ENCODE data around the gene ZIC4.

ZIC4 gene

DNA sequence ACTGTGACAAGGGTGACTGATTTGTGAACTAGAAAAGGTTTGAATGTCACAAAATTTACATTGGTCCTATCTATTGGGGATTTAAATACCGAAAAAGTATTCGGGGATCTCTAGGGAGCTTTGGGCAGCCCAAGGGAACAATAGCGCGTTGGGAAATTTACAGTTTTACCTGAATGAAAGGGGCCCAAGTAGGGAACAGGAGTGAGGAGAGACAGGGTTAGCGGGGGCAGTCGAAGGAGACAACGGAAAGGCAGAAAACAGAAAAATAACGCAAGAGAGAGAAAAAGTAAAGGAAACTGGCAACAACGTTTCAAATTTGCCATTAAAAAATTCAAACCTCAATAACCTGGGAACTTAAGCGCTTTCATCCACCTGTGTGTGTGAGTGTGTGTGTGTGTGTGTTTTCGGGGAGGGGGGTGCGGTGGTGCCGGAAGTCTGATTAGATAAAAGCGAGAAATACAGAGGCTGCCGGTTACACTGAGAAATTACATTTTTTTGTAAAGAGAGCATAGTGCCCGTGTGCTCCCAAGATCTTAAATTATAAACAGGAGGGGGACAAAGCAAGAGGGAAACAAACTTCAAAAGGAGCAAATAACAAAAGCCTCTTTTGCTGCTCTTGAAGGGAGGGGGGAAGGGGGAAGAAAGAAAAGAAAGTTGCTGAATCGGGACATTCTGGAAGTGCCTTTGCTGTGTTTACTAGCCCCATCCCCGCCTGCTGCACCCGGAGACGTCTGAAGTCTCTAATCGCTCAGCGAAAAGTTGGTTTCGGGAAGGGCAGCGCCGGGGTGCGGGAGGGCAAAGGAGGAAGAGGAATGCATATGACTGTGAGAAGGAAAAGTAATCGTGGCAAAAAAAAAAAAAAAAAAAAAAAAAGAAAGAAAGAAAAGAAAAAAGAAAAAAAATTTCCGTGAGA is 2.1 kb upstream of the ZIC4 start:
- H3K4me3 ChIP-seq (ENCODE audit: low read length): no peak overlapping the region
- no peak overlapping the region for H3K9ac ChIP-seq (ENCODE audit: low read length)
- H3K27me3 ChIP-seq (ENCODE audit: control insufficient read depth, insufficient read depth, low read length): peaks cover 98% of the 10 kb centered on the region
- peaks cover 21% of the 10 kb centered on the region for H3K4me1 ChIP-seq (ENCODE audit: control insufficient read depth, insufficient read depth, low read length)
- peaks cover 6% of the 10 kb centered on the region for H3K9me3 ChIP-seq (ENCODE audit: control insufficient read depth, low read length)
- no peaks in the 10 kb centered on the region for H3K36me3 ChIP-seq (ENCODE audit: control insufficient read depth, insufficient read depth, low read length)

DNA sequence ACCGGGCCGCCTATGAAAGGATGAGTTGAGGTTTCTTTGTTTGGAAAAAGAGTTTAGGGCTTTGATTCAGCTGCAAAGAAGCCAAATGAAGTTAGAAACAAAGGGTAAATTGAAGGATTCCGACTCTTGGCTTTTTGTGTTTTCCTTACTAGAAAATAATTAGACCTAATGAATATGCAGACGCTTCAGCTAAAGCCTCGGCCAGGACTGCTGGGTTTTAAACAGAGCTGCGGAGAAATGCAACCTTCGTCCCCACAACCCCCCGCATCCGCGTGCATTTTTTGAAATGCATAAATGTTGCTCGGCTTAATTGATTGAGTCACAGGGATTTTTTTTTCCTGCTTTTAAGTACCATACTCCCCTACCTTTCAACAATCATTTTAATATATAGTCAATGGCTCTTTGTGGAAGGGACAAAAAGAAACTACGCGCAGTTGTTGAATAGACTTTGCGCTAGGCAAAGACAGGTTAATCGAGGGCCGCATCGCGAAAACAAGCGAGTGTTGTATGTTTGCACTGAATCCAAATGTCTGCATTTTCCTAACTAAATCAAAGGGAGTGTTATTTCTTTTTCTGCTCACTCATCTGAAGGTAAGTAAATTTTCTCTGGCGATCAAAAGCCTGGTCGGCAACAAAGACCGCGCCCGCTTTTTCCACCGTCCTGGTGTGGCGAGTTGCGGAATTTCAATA is 1.3 kb upstream of the ZIC4 start:
- Histone ChIP-seq H3K9ac (ENCODE audit: low read length) (no peak overlapping the region), H3K4me3 (ENCODE audit: low read length) (no peak overlapping the region), H3K36me3 (ENCODE audit: control insufficient read depth, insufficient read depth, low read length) (no peaks in the 10 kb centered on the region), H3K27me3 (ENCODE audit: control insufficient read depth, insufficient read depth, low read length) (peaks cover 93% of the 10 kb centered on the region), H3K9me3 (ENCODE audit: control insufficient read depth, low read length) (peaks cover 4% of the 10 kb centered on the region), H3K4me1 (ENCODE audit: control insufficient read depth, insufficient read depth, low read length) (peaks cover 13% of the 10 kb centered on the region)

GRCh38 chr3:147407114-147407497 is 763 bp upstream of the ZIC4 start:
- Histone ChIP-seq H3K36me3 (ENCODE audit: control insufficient read depth, insufficient read depth, low read length) (no peaks in the 10 kb centered on the region), H3K9ac (ENCODE audit: low read length) (no peak overlapping the region), H3K4me3 (ENCODE audit: low read length) (no peak overlapping the region), H3K4me1 (ENCODE audit: control insufficient read depth, insufficient read depth, low read length) (peaks cover 12% of the 10 kb centered on the region), H3K9me3 (ENCODE audit: control insufficient read depth, low read length) (no peaks in the 10 kb centered on the region), H3K27me3 (ENCODE audit: control insufficient read depth, insufficient read depth, low read length) (peaks cover 93% of the 10 kb centered on the region)

GRCh38 chr3:147405231-147406027 is 914 bp downstream of the ZIC4 start:
- Histone ChIP-seq H3K4me3 (ENCODE audit: low read length) (no peak overlapping the region), H3K4me1 (ENCODE audit: control insufficient read depth, insufficient read depth, low read length) (peaks cover 4% of the 10 kb centered on the region), H3K27me3 (ENCODE audit: control insufficient read depth, insufficient read depth, low read length) (peaks cover 93% of the 10 kb centered on the region), H3K36me3 (ENCODE audit: control insufficient read depth, insufficient read depth, low read length) (no peaks in the 10 kb centered on the region), H3K9ac (ENCODE audit: low read length) (no peak overlapping the region), H3K9me3 (ENCODE audit: control insufficient read depth, low read length) (no peaks in the 10 kb centered on the region)

GRCh38 chr3:147404800-147405230 is 1.5 kb downstream of the ZIC4 start:
- peaks cover 89% of the 10 kb centered on the region for H3K27me3 ChIP-seq (ENCODE audit: control insufficient read depth, insufficient read depth, low read length)
- no peaks in the 10 kb centered on the region for H3K9me3 ChIP-seq (ENCODE audit: control insufficient read depth, low read length)
- H3K4me3 ChIP-seq (ENCODE audit: low read length): no peak overlapping the region
- no peak overlapping the region for H3K9ac ChIP-seq (ENCODE audit: low read length)
- H3K4me1 ChIP-seq (ENCODE audit: control insufficient read depth, insufficient read depth, low read length): no peaks in the 10 kb centered on the region
- H3K36me3 ChIP-seq (ENCODE audit: control insufficient read depth, insufficient read depth, low read length): no peaks in the 10 kb centered on the region

DNA sequence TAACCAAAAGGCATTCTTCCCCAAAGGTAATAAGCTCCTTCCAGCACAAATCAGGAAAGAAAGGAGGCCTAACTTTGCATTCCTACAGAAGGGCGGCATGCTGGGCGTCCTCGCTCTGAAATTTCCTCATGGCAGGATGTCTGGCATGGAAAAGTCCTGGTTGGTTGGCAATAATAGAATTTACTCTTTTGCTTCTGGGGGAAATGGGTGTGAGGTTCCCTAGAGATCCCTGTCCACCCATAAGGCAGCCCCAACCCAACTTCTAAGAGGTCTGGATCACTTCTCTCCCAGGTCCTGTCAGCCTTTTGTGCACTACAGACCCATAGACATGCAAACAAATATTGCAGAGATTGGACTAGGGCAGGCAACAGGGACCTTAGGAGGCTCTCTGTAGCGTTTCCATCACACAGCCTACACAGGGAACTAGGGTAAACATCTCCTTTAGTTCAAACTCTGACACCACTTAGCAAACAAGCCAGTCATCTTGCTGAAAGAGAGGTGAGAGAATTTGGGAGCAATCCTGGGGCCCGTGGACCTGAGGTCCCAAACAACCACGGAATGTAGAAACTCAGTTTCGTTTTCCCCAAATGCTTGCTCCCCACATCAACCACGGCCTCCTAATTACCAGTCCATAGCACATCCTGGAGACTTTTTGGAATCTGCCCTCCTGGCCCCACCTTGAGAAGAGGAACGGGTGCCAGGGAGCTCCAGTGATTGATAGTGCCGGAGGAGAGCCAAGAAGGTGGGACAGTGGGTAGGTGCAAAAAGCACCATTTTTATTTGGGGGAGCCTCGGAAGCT is 2.1 kb downstream of the ZIC4 start:
- no peaks in the 10 kb centered on the region for H3K4me1 ChIP-seq (ENCODE audit: control insufficient read depth, insufficient read depth, low read length)
- H3K4me3 ChIP-seq (ENCODE audit: low read length): no peak overlapping the region
- H3K9me3 ChIP-seq (ENCODE audit: control insufficient read depth, low read length): no peaks in the 10 kb centered on the region
- H3K36me3 ChIP-seq (ENCODE audit: control insufficient read depth, insufficient read depth, low read length): no peaks in the 10 kb centered on the region
- H3K27me3 ChIP-seq (ENCODE audit: control insufficient read depth, insufficient read depth, low read length): peaks cover 83% of the 10 kb centered on the region
- H3K9ac ChIP-seq (ENCODE audit: low read length): no peak overlapping the region

- Histone ChIP-seq H3K27me3 (ENCODE audit: control insufficient read depth, insufficient read depth, low read length) (peaks cover 83% of the 10 kb centered on the region), H3K4me3 (ENCODE audit: low read length) (no peak overlapping the region), H3K36me3 (ENCODE audit: control insufficient read depth, insufficient read depth, low read length) (no peaks in the 10 kb centered on the region), H3K9me3 (ENCODE audit: control insufficient read depth, low read length) (no peaks in the 10 kb centered on the region), H3K4me1 (ENCODE audit: control insufficient read depth, insufficient read depth, low read length) (no peaks in the 10 kb centered on the region), H3K9ac (ENCODE audit: low read length) (no peak overlapping the region)
Observed at GRCh38 chr3:147403511-147403910, 2.8 kb downstream of the ZIC4 start.

GRCh38 chr3:147402159-147402558 is 4.2 kb downstream of the ZIC4 start:
- Histone ChIP-seq H3K9ac (ENCODE audit: low read length) (no peak overlapping the region), H3K36me3 (ENCODE audit: control insufficient read depth, insufficient read depth, low read length) (no peaks in the 10 kb centered on the region), H3K27me3 (ENCODE audit: control insufficient read depth, insufficient read depth, low read length) (peaks cover 83% of the 10 kb centered on the region), H3K9me3 (ENCODE audit: control insufficient read depth, low read length) (no peaks in the 10 kb centered on the region), H3K4me1 (ENCODE audit: control insufficient read depth, insufficient read depth, low read length) (no peaks in the 10 kb centered on the region), H3K4me3 (ENCODE audit: low read length) (no peak overlapping the region)

GRCh38 chr3:147401421-147401820 is 4.9 kb downstream of the ZIC4 start:
- Histone ChIP-seq H3K9ac (ENCODE audit: low read length) (no peak overlapping the region), H3K36me3 (ENCODE audit: control insufficient read depth, insufficient read depth, low read length) (no peaks in the 10 kb centered on the region), H3K9me3 (ENCODE audit: control insufficient read depth, low read length) (no peaks in the 10 kb centered on the region), H3K4me3 (ENCODE audit: low read length) (no peak overlapping the region), H3K4me1 (ENCODE audit: control insufficient read depth, insufficient read depth, low read length) (no peaks in the 10 kb centered on the region), H3K27me3 (ENCODE audit: control insufficient read depth, insufficient read depth, low read length) (peaks cover 83% of the 10 kb centered on the region)

DNA sequence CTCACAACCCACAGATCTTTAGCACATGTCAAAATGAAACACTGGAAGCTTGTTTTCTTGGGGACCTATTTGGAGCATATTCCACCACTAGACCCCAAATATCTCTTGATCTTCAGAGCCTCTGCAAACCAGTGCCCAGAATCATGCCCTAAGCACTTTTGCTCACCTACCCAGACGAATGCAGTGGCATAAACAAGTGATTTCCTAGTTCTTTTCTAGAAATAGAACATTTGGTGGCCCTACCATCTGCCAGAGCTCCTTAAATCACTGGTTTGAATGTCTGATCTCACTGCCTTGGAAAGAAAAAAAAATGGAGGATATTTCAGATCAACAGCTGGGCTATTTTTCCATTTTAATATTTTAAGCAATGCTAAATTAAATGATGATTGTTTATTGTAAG is 5.3 kb downstream of the ZIC4 start:
- Histone ChIP-seq H3K9me3 (ENCODE audit: control insufficient read depth, low read length) (no peaks in the 10 kb centered on the region), H3K36me3 (ENCODE audit: control insufficient read depth, insufficient read depth, low read length) (no peaks in the 10 kb centered on the region)

DNA sequence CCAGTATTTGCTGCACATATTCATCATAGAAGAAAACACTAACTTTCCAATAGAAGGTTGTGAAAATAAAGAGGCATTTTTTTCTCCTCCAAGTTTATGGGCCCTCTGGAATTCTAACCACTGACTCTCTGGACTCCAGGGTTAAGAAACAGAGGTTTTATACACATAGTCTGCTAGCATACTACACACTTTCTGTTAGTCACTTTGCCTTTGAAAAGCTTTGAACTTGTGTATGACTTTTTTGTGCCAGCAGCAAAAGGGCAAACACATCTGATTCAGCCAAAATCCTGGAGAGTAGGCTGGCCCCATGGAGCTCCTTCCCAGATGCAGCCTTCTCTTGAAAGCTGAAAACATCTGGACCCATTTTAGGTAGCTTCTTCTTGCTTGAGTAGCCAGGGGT is 6.2 kb downstream of the ZIC4 start:
- peaks cover 83% of the 10 kb centered on the region for H3K27me3 ChIP-seq (ENCODE audit: control insufficient read depth, insufficient read depth, low read length)
- no peak overlapping the region for H3K9ac ChIP-seq (ENCODE audit: low read length)
- H3K36me3 ChIP-seq (ENCODE audit: control insufficient read depth, insufficient read depth, low read length): no peaks in the 10 kb centered on the region
- no peaks in the 10 kb centered on the region for H3K4me1 ChIP-seq (ENCODE audit: control insufficient read depth, insufficient read depth, low read length)
- no peaks in the 10 kb centered on the region for H3K9me3 ChIP-seq (ENCODE audit: control insufficient read depth, low read length)
- no peak overlapping the region for H3K4me3 ChIP-seq (ENCODE audit: low read length)

More for the DNA sequence above, 5.3 kb downstream of the ZIC4 start:
- no peak overlapping the region for H3K4me3 ChIP-seq (ENCODE audit: low read length)
- H3K4me1 ChIP-seq (ENCODE audit: control insufficient read depth, insufficient read depth, low read length): no peaks in the 10 kb centered on the region
- peaks cover 83% of the 10 kb centered on the region for H3K27me3 ChIP-seq (ENCODE audit: control insufficient read depth, insufficient read depth, low read length)
- no peak overlapping the region for H3K9ac ChIP-seq (ENCODE audit: low read length)
